BLaER1 treated with 17β-estradiol and CSF1 and Interleukin-3, amounts not matched to agents 10 nM and 100 nM (cell line): ENCODE data around the gene SIX3.
A peak's percentile ranks its signal among the peaks of the same experiment; 100 is the strongest.

ENCODE experiments used
- H3K27ac ChIP-seq, 11 experiments: shearing (Covaris generic); formaldehyde crosslinking; 2 replicates each; pipeline ENCODE4 v1.8.1; 2022
- H3K27me3 ChIP-seq, 11 experiments: shearing (Covaris generic); formaldehyde crosslinking; 2 replicates each; pipeline ENCODE4 v1.8.1; 2022
- H3K36me3 ChIP-seq, 11 experiments: shearing (Covaris generic); formaldehyde crosslinking; 2 replicates each; pipeline ENCODE4 v1.8.1; 2022
- H3K4me1 ChIP-seq, 10 experiments: shearing (Covaris generic); formaldehyde crosslinking; 2 replicates each; pipeline ENCODE4 v1.8.1; 2022
- H3K4me2 ChIP-seq, 11 experiments: shearing (Covaris generic); formaldehyde crosslinking; 2 replicates each; pipeline ENCODE4 v1.8.1; 2022
- H3K4me3 ChIP-seq, 10 experiments: shearing (Covaris generic); formaldehyde crosslinking; 2 replicates each; pipeline ENCODE4 v1.8.1; 2022
- H3K9ac ChIP-seq, 11 experiments: shearing (Covaris generic); formaldehyde crosslinking; 2 replicates each; pipeline ENCODE4 v1.8.1; 2022
- H3K9me3 ChIP-seq, 11 experiments: shearing (Covaris generic); formaldehyde crosslinking; replicated peaks in 1 of 11; 2 replicates each; pipeline ENCODE4 v1.8.1; 2022
- H4K20me1 ChIP-seq, 11 experiments: shearing (Covaris generic); formaldehyde crosslinking; 2 replicates each; pipeline ENCODE4 v1.8.1; 2022
- Cebpa-rat ChIP-seq, 11 experiments: shearing (Covaris generic); IDR thresholded peaks; 2 replicates each; pipeline ENCODE4 v1.8.1; 2022

SIX3 gene

DNA sequence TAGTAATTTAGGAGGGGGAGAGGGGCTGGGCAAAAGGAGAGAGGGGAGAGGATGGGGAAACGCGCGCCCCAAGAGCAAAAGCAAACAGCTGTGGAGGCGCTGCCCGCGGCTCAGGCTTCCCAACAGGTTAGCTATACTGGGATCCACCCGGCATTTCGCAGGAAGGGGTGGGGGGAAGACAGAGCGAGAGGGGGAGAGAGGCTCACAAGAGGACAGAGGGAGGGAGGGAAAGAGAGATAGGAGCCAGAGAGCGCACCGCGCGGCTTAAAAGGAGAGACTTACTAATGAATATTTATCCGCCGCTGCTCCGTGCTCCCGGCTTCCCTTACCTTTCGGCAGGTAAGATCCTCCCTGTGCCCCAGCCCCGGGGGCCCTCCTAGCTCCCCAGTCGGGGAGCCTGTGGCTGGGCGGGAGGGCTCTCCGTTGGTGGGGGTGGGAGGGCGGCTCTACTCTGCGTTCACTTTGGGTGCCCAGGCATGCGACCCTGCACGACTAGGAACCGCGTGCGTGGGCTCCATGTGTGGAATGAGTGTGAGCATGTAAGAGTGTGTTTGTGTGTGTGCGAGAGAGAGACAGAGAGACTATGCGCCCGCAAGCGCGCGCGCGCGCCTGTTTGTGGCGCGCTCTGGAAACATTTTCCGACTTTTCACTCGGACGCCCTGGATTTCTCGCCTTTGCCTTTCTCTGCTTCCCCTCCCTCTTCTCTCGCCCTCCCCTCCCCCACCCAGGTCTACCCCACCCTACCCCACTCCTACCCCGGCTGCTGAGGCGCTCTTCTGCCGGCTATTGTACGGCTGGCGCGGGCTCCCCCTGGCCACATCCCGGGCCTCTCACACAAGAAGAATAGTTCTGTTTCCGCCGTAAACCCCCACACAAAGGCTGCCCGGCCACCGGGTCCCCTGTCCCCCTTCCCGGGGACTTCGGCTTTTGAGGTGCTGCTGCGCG lies 7.2 kb upstream of the SIX3 start:
- no peak for TF ChIP-seq Cebpa-rat (IDR thresholded peaks at IDR 0.05)
- Histone ChIP-seq H4K20me1 (peaks cover 0 to 86% (median 60%) of the 10 kb centered on the region in 11 experiments; a peak in 16 of 22 replicates), H3K4me3 (peak overlapping the region; percentile 11 to 64 (median 52); a peak in 18 of 20 replicates), H3K9ac (no peak overlapping the region), H3K9me3 (peaks cover 18 to 40% (median 32%) of the 10 kb centered on the region in 11 experiments; a peak in 20 of 22 replicates), H3K27me3 (peaks cover 100% of the 10 kb centered on the region in 11 experiments), H3K36me3 (no peaks in the 10 kb centered on the region), H3K4me1 (peaks cover 16 to 37% (median 24%) of the 10 kb centered on the region in 10 experiments; a peak in 19 of 20 replicates), H3K27ac (no peak overlapping the region), H3K4me2 (peak overlapping the region; percentile 49 to 91 (median 81))

- peaks cover 16 to 29% (median 24%) of the 10 kb centered on the region in 10 experiments; a peak in 19 of 20 replicates for H3K4me1 ChIP-seq
- H3K4me2 ChIP-seq = peak overlapping the region; percentile 49 to 91 (median 81)
- H3K27ac ChIP-seq = no peak overlapping the region
- H4K20me1 ChIP-seq = peaks cover 0 to 84% (median 60%) of the 10 kb centered on the region in 11 experiments; a peak in 16 of 22 replicates
- no peak for TF ChIP-seq Cebpa-rat (IDR thresholded peaks at IDR 0.05)
- H3K9me3 ChIP-seq = peaks cover 14 to 31% (median 26%) of the 10 kb centered on the region in 11 experiments; a peak in 19 of 22 replicates
- peak overlapping the region; percentile 11 to 64 (median 52); a peak in 18 of 20 replicates for H3K4me3 ChIP-seq
- H3K36me3 ChIP-seq = no peaks in the 10 kb centered on the region
- 0 out of 22 replicates have a peak overlapping the region, but pooled peaks of 1 of the 11 experiments have one; percentile 2 for H3K9ac ChIP-seq
- peaks cover 100% of the 10 kb centered on the region in 11 experiments for H3K27me3 ChIP-seq
Measured at GRCh38 chr2:44934983-44935728, 6.3 kb upstream of the SIX3 start.

DNA sequence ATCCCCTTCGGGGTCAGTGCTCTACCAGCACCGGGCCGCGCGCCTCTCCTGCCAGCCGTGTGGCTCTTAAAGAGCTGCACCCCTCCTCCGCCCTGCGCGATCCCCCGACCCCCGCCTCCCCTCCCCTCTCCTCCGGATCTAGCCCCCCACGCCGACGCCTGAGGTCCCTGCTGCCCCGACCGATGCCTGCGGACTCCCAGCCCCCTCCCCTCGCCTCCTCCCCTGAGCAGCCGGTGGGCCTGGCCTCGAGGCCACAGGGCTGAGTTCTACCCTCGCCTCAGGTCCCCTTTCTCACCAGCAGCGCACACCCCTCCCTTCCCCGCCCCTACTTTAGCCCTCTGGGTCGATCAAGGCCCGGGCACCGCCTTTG lies 5.8 kb upstream of the SIX3 start:
- Histone ChIP-seq H3K4me3 (peak overlapping the region in 6 of 10 experiments; percentile 48 to 64 (median 53); a peak in 9 of 20 replicates), H3K9me3 (peaks cover 14 to 32% (median 26%) of the 10 kb centered on the region in 11 experiments; a peak in 19 of 22 replicates), H4K20me1 (peaks cover 0 to 84% (median 60%) of the 10 kb centered on the region in 11 experiments; a peak in 16 of 22 replicates), H3K9ac (no peak overlapping the region), H3K27me3 (peaks cover 100% of the 10 kb centered on the region in 11 experiments), H3K4me1 (peaks cover 16 to 25% (median 23%) of the 10 kb centered on the region in 10 experiments; a peak in 19 of 20 replicates), H3K4me2 (peak overlapping the region; percentile 49 to 91 (median 81); a peak in 17 of 22 replicates), H3K27ac (no peak overlapping the region), H3K36me3 (no peaks in the 10 kb centered on the region)
- no peak for TF ChIP-seq Cebpa-rat (IDR thresholded peaks at IDR 0.05)

DNA sequence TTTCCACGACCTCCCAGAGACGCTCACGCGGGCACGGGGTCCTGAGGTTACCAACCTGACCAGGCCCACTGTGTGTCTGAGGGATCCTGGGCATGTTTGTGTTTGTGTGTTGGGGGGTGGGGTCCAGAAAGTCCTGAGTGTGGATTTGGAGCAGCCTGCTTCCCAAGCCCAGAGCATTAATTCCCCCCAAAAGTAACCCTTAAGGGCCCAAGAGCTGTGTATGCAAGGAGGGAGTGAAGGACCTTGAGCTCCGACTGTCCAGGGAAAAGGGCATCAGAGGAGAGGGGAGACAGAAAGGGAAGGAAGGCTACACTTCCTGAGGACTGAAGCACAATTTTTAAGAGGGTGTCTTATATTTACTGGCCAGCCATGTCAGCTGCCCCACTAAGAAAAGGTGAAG lies 5.2 kb upstream of the SIX3 start:
- Histone ChIP-seq H3K4me3 (no peak overlapping the region), H3K9me3 (peaks cover 17 to 34% (median 24%) of the 10 kb centered on the region in 11 experiments; a peak in 19 of 22 replicates), H3K27me3 (peaks cover 100% of the 10 kb centered on the region in 11 experiments), H3K9ac (no peak overlapping the region), H3K36me3 (no peaks in the 10 kb centered on the region), H4K20me1 (peaks cover 0 to 86% (median 59%) of the 10 kb centered on the region in 11 experiments; a peak in 16 of 22 replicates), H3K27ac (no peak overlapping the region), H3K4me2 (no peak overlapping the region), H3K4me1 (peaks cover 16 to 25% (median 23%) of the 10 kb centered on the region in 10 experiments; a peak in 19 of 20 replicates)
- TF ChIP-seq Cebpa-rat (IDR thresholded peaks at IDR 0.05) = no peak

GRCh38 chr2:44936715-44937687 lies 4.5 kb upstream of the SIX3 start:
- Histone ChIP-seq H3K9ac (no peak overlapping the region), H4K20me1 (peaks cover 0 to 81% (median 56%) of the 10 kb centered on the region in 11 experiments; a peak in 16 of 22 replicates), H3K9me3 (peaks cover 20 to 35% (median 28%) of the 10 kb centered on the region in 11 experiments), H3K27me3 (peaks cover 100% of the 10 kb centered on the region in 11 experiments), H3K27ac (no peak overlapping the region), H3K4me2 (peak overlapping the region in 7 of 11 experiments; percentile 32 to 86 (median 70); a peak in 10 of 22 replicates), H3K4me3 (peak overlapping the region in 2 of 10 experiments; percentile 20 to 53; a peak in 2 of 20 replicates), H3K4me1 (peaks cover 16 to 25% (median 23%) of the 10 kb centered on the region in 10 experiments; a peak in 19 of 20 replicates), H3K36me3 (no peaks in the 10 kb centered on the region)
- TF ChIP-seq Cebpa-rat (IDR thresholded peaks at IDR 0.05) = no peak

DNA sequence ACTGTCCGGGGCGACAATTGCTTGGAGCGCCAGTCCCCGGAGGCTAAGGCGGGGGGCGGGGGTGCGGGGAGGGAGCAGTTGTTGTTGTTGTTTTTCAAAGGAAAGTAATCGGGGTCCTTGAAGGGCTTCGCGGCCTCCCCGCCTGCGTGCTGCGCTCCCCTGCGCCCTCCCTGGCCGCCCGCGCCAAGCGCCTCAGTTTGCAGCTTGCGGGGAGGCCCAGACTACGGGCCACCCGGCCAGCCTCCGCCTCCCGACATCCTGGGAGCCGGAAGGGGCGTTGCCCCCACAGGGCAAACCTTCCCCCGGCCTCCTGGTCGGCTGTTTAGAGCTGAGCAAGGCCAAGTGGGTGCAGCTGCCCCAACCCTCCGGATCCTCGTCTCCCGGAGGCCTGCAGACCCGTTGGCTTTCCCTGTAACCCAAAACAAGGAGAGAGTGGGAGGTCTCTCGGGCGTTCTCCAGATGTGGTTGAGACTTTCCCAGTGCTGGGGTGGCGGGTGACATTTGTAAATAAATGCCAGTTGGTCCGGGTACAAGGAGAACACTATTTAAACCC lies 3.7 kb upstream of the SIX3 start:
- peaks cover 0 to 76% (median 57%) of the 10 kb centered on the region in 11 experiments; a peak in 16 of 22 replicates for H4K20me1 ChIP-seq
- H3K4me3 ChIP-seq = peak overlapping the region in 7 of 10 experiments; percentile 20 to 55 (median 42); a peak in 11 of 20 replicates
- H3K27ac ChIP-seq = no peak overlapping the region
- peaks cover 100% of the 10 kb centered on the region in 11 experiments for H3K27me3 ChIP-seq
- H3K36me3 ChIP-seq = no peaks in the 10 kb centered on the region
- TF ChIP-seq Cebpa-rat (IDR thresholded peaks at IDR 0.05) = no peak
- H3K9me3 ChIP-seq = peaks cover 23 to 35% (median 28%) of the 10 kb centered on the region in 11 experiments
- peak overlapping the region; percentile 20 to 94 (median 70); a peak in 17 of 22 replicates for H3K4me2 ChIP-seq
- H3K9ac ChIP-seq = no peak overlapping the region
- peaks cover 16 to 25% (median 23%) of the 10 kb centered on the region in 10 experiments; a peak in 19 of 20 replicates for H3K4me1 ChIP-seq
